Astrocyte (in vitro differentiated cells and primary cell): ENCODE measurements around the gene KRTAP29-1.

Source experiments
- CTCF ChIP-seq: IDR thresholded peaks from 2 replicates; pipeline ENCODE4 v1.5.1; 2011; ENCODE audit warnings: low read depth, mild to moderate bottlenecking, inconsistent platforms, low read length, moderate library complexity; ENCODE audit not compliant: insufficient read depth
- EZH2 ChIP-seq: IDR thresholded peaks from 2 replicates; pipeline ENCODE4 v1.6.1; 2012; ENCODE audit warnings: mild to moderate bottlenecking, low read length, inconsistent platforms; ENCODE audit not compliant: insufficient read depth

DNA sequence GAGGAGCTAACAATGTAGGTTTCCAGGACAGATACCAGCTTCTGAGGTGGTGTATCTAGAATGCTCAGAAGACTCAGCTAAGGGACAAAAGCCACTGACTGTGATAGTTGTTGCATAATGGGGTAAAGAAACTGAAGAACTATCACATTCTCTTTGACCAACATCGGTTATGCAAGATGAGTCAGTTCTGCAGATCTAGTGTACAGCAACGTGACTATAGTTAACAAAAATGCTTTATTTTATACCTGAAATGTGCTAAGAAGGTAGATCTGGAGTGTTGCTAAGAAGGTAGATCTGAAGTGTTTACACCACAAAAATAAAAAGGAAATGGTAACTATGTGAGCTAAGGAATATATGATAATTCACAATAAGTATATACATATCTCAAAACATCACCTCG is 34.9 kb downstream of the KRTAP29-1 start:
- no peak for TF ChIP-seq EZH2
- no peak for TF ChIP-seq CTCF
